Panc1 (cell line): Measurements from ENCODE around the gene ZNRF3. TPM values are rescaled to one million over a fixed set of nuclear protein-coding genes. Genes with fewer than 3 reads are reported as not detected.

ENCODE experiments used
- ATAC-seq: fragments of 200-7000 bp; cut with Tn5 transposase; 2 replicates; pipeline ENCODE4 v1.9.1; 2020; ENCODE audit warnings: mild to moderate bottlenecking, moderate library complexity
- BruUV-seq: library from RNA; stranded (reverse); fragments of 400-500 nt; replicated peaks from 2 replicates; lab custom pipeline; 2021; lab: Mats Ljungman, UMichigan
- CTCF ChIA-PET: fragments of 300-600 bp; sonication (Branson Sonifier 250); formaldehyde crosslinking; loops from one replicate; lab custom pipeline; 2022; ENCODE audit warnings: antibody characterized with exemption; lab: Charles Lee
- POLR2A ChIA-PET: fragments of 300-600 bp; sonication (Branson Sonifier 250); formaldehyde crosslinking; loops from one replicate; lab custom pipeline; 2022; ENCODE audit warnings: antibody characterized with exemption; lab: Charles Lee
- DNase-seq: peaks from one replicate; pipeline ENCODE4 v3.0.0-alpha.2; 2010; ENCODE audit warnings: low read depth, low spot score
- H3K27ac ChIP-seq: 2 replicates; pipeline ENCODE4 v1.5.1; 2011; ENCODE audit warnings: mild to moderate bottlenecking, low read length, inconsistent platforms
- H3K27me3 ChIP-seq: fragments of 200-500 bp; sonication (Bioruptor generic); 2 replicates; pipeline ENCODE4 v1.6.0; 2014; ENCODE audit warnings: low read length, inconsistent platforms; ENCODE audit not compliant: control insufficient read depth, insufficient read depth
- H3K36me3 ChIP-seq: fragments of 200-500 bp; sonication (Bioruptor generic); 2 replicates; pipeline ENCODE4 v1.5.1; 2014; ENCODE audit warnings: inconsistent platforms, mild to moderate bottlenecking, low read length, moderate library complexity; ENCODE audit not compliant: control insufficient read depth, insufficient read depth
- H3K4me1 ChIP-seq: 2 replicates; pipeline ENCODE4 v1.5.1; 2011; ENCODE audit warnings: inconsistent platforms, mild to moderate bottlenecking, low read length, moderate library complexity; ENCODE audit not compliant: control insufficient read depth, insufficient read depth
- H3K4me3 ChIP-seq, 2 experiments: 2 replicates each; pipeline ENCODE4 v1.5.1; 2011 to 2012; ENCODE audit warnings: low read depth in 2 of 2, low read length in 2 of 2, mild to moderate bottlenecking in 2 of 2, inconsistent platforms in 1 of 2, moderate library complexity in 1 of 2
- H3K9me3 ChIP-seq: fragments of 200-500 bp; sonication (Bioruptor generic); 2 replicates; pipeline ENCODE4 v1.5.1; 2014; ENCODE audit warnings: low read depth, mild to moderate bottlenecking, inconsistent platforms, low read length, moderate library complexity; ENCODE audit not compliant: control insufficient read depth, insufficient read depth
- CTCF ChIP-seq: fragments of 450-650 bp; IDR thresholded peaks from 2 replicates; pipeline ENCODE4 v1.5.1; 2017; ENCODE audit warnings: mild to moderate bottlenecking
- POLR2AphosphoS5 ChIP-seq: IDR thresholded peaks from 2 replicates; pipeline ENCODE4 v1.6.1; 2012; ENCODE audit warnings: mild to moderate bottlenecking, low read depth, low read length, moderate library complexity
- SIN3A ChIP-seq: IDR thresholded peaks from 2 replicates; pipeline ENCODE4 v1.6.1; 2012; ENCODE audit warnings: low read depth, mild to moderate bottlenecking, low read length, moderate library complexity, borderline replicate concordance; ENCODE audit not compliant: insufficient read depth
- TCF7L2 ChIP-seq: IDR thresholded peaks from 2 replicates; pipeline ENCODE4 v1.6.1; 2011; ENCODE audit warnings: mild to moderate bottlenecking, low read depth, low read length, inconsistent platforms
- in situ Hi-C: cut with HindIII; loops from 2 replicates; pipeline ENCODE4 v1.10.0; 2016; ENCODE audit warnings: low sequenced_read_pairs, low pct_unique_long_range_greater_than_20kb
- intact Hi-C: fragments of 100-400 bp; cut with micrococcal nuclease; formaldehyde crosslinking; loops from one replicate; pipeline ENCODE4 v1.10.0; 2022; ENCODE audit not compliant: unreplicated experiment
- total RNA-seq: library from RNA; stranded (reverse); gene quantifications from one replicate; pipeline ENCODE4 v1.2.1, GENCODE V29; 2021; ENCODE audit not compliant: unreplicated experiment
- TF ChIP-seq, protein P1 (sequence below), 2 experiments: IDR thresholded peaks; 2 replicates each; pipeline ENCODE4 v1.6.1; 2011 to 2012; ENCODE audit warnings: low read depth in 2 of 2, control low read depth in 1 of 2, low read length in 1 of 2, mild to moderate bottlenecking in 1 of 2, moderate library complexity in 1 of 2; ENCODE audit not compliant: insufficient read depth in 1 of 2

ZNRF3 gene
- total RNA-seq, 1 experiment from 2014 or later = 7.3 TPM

DNA sequence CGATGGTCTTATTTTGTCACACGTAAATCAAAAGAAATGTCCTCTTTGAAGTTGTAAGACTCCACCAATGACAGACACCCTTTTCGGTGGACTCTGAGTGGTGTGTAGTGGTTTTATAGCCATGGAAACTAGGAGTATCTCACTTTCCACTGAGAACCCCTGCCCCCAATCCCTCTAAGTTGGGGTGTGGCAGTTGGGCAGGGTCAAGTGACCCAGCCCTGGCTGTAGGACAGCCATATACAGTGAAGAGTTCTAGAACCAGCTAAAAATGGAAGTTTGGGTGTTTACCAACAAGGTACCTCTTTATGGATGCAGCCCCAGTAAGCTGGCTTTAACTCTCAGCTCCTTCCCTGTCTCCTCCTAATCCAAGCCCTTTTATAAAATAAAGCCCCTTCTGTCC, 173.1 kb downstream of the ZNRF3 start:
- no peaks in the 10 kb centered on the region for H3K27me3 ChIP-seq
- intact Hi-C loops (no loop called here), in situ Hi-C loops (no loop called here)
- DNase-seq = no peak
- BruUV-seq = no TSS peak
- ChIA-PET POLR2A (no interaction called here), CTCF (no interaction called here)
- H3K9me3 ChIP-seq = no peaks in the 10 kb centered on the region
- no peak for ATAC-seq
- no peak overlapping the region for H3K27ac ChIP-seq
- TF ChIP-seq, protein P1, sequence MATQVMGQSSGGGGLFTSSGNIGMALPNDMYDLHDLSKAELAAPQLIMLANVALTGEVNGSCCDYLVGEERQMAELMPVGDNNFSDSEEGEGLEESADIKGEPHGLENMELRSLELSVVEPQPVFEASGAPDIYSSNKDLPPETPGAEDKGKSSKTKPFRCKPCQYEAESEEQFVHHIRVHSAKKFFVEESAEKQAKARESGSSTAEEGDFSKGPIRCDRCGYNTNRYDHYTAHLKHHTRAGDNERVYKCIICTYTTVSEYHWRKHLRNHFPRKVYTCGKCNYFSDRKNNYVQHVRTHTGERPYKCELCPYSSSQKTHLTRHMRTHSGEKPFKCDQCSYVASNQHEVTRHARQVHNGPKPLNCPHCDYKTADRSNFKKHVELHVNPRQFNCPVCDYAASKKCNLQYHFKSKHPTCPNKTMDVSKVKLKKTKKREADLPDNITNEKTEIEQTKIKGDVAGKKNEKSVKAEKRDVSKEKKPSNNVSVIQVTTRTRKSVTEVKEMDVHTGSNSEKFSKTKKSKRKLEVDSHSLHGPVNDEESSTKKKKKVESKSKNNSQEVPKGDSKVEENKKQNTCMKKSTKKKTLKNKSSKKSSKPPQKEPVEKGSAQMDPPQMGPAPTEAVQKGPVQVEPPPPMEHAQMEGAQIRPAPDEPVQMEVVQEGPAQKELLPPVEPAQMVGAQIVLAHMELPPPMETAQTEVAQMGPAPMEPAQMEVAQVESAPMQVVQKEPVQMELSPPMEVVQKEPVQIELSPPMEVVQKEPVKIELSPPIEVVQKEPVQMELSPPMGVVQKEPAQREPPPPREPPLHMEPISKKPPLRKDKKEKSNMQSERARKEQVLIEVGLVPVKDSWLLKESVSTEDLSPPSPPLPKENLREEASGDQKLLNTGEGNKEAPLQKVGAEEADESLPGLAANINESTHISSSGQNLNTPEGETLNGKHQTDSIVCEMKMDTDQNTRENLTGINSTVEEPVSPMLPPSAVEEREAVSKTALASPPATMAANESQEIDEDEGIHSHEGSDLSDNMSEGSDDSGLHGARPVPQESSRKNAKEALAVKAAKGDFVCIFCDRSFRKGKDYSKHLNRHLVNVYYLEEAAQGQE (IDR thresholded peaks at IDR 0.05; ENCODE audit: insufficient read depth in 1 of 2, low read depth in 2 of 2, low read length in 1 of 2) = no peak
- no peak for TF ChIP-seq POLR2AphosphoS5
- TF ChIP-seq TCF7L2 = no peak
- TF ChIP-seq SIN3A = no peak
- no peak for TF ChIP-seq CTCF
- H3K4me3 ChIP-seq = no peak overlapping the region
- H3K4me1 ChIP-seq = no peaks in the 10 kb centered on the region
- no peaks in the 10 kb centered on the region for H3K36me3 ChIP-seq

- no peaks in the 10 kb centered on the region for H3K27me3 ChIP-seq
- DNase-seq (no peak), ATAC-seq (no peak)
- CTCF ChIA-PET = no interaction called here
- POLR2A ChIA-PET = interaction anchor here (0.7 kb wide), 1 partner anchor 55 kb away, joined by 9 read pairs; no protein-coding TSS in a partner anchor
- no peaks in the 10 kb centered on the region for H3K4me1 ChIP-seq
- no peak overlapping the region for H3K4me3 ChIP-seq
- intact Hi-C loops (no loop called here), in situ Hi-C loops (no loop called here)
- H3K9me3 ChIP-seq = no peaks in the 10 kb centered on the region
- H3K27ac ChIP-seq = no peak overlapping the region
- no TSS peak for BruUV-seq
- no peak for TF ChIP-seq SIN3A
- no peak for TF ChIP-seq TCF7L2
- TF ChIP-seq, protein P1 (IDR thresholded peaks at IDR 0.05; ENCODE audit: insufficient read depth in 1 of 2, low read depth in 2 of 2, low read length in 1 of 2) = no peak
- TF ChIP-seq POLR2AphosphoS5 = no peak
- no peak for TF ChIP-seq CTCF
- H3K36me3 ChIP-seq = no peaks in the 10 kb centered on the region
Observed at GRCh38 chr22:29060251-29060869, 177.0 kb downstream of the ZNRF3 start.
